ENCODE data around the gene PTP4A2. TPM values are rescaled to one million over a fixed set of nuclear protein-coding genes. Genes with fewer than 3 reads are reported as not detected.

PTP4A2 gene
- 313 and 334 TPM in 2 replicates for total RNA-seq

DNA sequence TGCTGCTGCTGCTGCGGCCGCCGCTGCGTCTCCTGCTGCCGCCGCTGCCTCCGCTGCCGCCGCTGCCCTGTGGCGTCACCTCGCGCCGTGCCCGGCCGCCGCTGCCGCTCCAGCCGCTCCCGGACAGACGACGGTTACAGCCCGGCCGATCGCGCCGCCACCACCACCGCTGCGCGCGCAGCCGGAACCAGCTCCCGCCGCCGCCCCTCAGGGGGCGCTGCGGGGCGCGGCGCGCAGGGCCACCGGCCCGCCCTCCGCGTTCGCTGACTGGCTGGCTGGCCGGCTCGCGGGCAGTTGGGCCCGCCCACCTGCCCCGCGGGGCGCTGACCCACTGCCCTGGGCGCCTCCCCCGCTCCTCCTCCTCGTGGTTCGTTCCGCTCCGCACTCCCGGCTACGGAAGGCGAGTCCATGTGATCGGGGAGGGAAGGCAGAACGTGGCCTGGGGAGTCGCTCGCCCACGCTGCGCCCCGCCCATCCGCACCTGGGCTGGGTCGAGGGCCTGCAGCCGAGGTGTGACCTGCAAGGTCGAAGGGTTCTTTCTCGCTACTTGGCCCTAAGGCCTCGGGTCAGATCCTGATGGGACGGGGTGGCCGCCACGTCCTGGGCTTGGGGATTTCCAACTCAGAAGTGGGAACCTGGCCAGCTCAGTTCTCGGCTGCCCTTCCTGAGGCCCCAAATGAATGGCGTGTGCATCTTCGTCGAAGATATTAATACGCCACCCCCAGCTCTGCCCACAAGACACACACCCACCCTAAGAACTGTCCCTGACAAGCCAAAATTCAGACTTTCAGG is at the start of gene PTP4A2:
PTP4A2 (minus strand) TSS at position 185 of the 792 bp plus-strand sequence. CDS start 19,303 bp downstream, outside the sequence.
- Mint-ChIP-seq H3K36me3 (ENCODE audit: low read depth) (peaks cover 29% of the 10 kb centered on the region), H3K27ac (peak within 1 kb of the TSS; percentile 92), H3K27me3 (ENCODE audit: low read depth) (no peaks in the 10 kb centered on the region), H3K9me3 (no peaks in the 10 kb centered on the region), H3K4me3 (ENCODE audit: low read depth) (peak within 1 kb of the TSS; percentile 95), H3K4me1 (ENCODE audit: low read depth) (peaks cover 53% of the 10 kb centered on the region)
- DNase-seq (ENCODE audit: low spot score): peak; percentile 85
- intact Hi-C loops (cut with micrococcal nuclease): loop anchor here (5.0 kb wide), 2 partner anchors 171 to 314 kb away; partner anchors contain the start of gene LCK

DNA sequence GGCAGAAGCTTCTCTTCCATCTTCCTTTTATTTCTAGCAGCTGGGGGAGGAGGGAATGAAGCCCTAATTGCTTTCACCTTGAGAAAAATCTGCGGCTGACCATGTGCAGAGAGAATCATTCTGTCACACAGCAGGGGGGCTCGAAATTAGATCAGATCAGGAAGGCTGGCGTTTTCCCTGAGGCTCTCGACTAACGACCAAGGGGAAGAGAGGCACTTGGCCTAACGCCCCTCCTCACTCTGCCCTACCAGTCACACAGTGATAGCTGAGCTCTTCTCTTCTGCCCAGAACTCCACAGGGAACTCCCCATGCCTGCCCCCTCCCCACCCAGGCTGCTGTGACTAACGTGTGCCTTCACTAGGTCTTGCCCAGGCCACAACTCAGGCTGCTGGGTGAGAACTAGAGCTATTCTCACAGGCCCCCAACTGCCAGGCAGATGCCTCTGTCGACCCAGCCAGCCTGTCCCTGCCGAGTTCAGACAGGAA is 49.0 kb upstream of the PTP4A2 start:
- H3K36me3 Mint-ChIP-seq (ENCODE audit: low read depth): no peaks in the 10 kb centered on the region
- H3K4me3 Mint-ChIP-seq (ENCODE audit: low read depth): no peak overlapping the region
- H3K27ac Mint-ChIP-seq: no peak overlapping the region
- H3K27me3 Mint-ChIP-seq (ENCODE audit: low read depth): no peaks in the 10 kb centered on the region
- no peaks in the 10 kb centered on the region for H3K9me3 Mint-ChIP-seq
- H3K4me1 Mint-ChIP-seq (ENCODE audit: low read depth): peaks cover 25% of the 10 kb centered on the region
- no peak for DNase-seq (ENCODE audit: low spot score)
- intact Hi-C loops (cut with micrococcal nuclease): no loop called here

DNA sequence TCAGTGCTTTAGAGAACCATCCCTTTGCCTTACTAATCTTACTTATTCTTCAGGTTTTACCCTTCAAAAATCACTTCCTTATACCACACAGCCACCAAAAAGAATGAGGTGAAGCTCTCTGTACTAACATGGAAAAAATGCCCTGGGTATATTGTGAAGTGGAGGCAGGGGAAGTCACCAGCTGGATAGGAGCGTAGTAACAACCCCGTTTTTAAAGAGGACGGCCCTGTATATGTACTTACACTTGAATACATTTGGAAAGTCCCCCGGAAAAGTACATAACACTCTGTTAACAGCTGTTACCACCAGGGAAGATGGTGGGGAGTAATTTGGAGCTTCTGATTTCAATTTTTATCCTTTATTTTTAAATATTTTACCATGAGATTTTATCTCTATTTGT is 47.3 kb upstream of the PTP4A2 start:
- Mint-ChIP-seq H3K9me3 (no peaks in the 10 kb centered on the region), H3K27ac (peak overlapping the region; percentile 87), H3K4me3 (ENCODE audit: low read depth) (peak overlapping the region; percentile 49), H3K27me3 (ENCODE audit: low read depth) (no peaks in the 10 kb centered on the region), H3K4me1 (ENCODE audit: low read depth) (peaks cover 36% of the 10 kb centered on the region), H3K36me3 (ENCODE audit: low read depth) (no peaks in the 10 kb centered on the region)
- no peak for DNase-seq (ENCODE audit: low spot score)
- intact Hi-C loops (cut with micrococcal nuclease): no loop called here

DNA sequence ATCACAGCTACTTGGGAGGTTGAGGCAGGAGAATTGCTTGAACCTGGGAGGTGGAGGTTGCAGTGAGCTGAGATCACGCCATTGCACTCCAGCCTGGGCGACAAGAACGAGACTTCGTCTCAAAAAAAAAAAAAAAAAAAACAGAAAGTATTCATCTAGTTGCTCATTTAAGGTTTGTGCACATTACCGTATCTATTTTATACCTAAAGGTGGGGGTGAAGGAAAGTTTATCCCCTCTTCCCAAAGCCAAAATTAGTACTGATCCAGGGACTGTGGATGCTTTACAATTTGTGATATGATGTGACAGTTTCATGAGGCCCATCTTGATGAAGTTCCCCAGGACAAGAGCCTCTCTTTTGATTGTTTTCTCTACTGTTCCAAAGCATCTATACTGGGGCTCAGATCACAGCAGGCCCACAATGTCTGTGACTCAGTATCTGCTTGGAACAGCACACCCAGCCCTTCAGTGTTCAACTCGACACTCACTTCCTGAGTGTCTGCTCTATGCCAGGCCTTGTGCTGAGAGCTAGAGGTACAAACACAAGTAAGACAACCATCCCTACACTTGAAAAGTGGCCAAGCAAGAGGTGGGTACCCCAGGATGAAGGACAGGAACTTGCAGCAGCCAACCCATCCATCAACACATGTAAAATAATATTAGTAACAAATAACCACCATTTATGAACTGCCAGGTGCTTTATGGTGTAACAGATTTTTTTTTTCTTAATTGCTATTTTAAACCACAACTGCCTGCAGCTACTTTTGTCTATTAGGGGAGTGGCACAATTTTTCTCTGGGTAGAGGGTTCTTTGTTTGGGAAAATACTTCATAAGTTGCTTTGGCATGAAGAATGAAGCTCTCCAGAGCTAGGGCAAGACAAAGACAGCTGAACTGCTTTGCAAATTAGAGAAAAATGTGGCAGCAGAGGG is 46.5 kb upstream of the PTP4A2 start:
- H3K36me3 Mint-ChIP-seq (ENCODE audit: low read depth): no peaks in the 10 kb centered on the region
- H3K27me3 Mint-ChIP-seq (ENCODE audit: low read depth): no peaks in the 10 kb centered on the region
- H3K27ac Mint-ChIP-seq: peak overlapping the region; percentile 87
- DNase-seq (ENCODE audit: low spot score): no peak
- H3K9me3 Mint-ChIP-seq: no peaks in the 10 kb centered on the region
- H3K4me3 Mint-ChIP-seq (ENCODE audit: low read depth): peak overlapping the region; percentile 49
- intact Hi-C loops (cut with micrococcal nuclease): no loop called here
- H3K4me1 Mint-ChIP-seq (ENCODE audit: low read depth): peaks cover 34% of the 10 kb centered on the region

DNA sequence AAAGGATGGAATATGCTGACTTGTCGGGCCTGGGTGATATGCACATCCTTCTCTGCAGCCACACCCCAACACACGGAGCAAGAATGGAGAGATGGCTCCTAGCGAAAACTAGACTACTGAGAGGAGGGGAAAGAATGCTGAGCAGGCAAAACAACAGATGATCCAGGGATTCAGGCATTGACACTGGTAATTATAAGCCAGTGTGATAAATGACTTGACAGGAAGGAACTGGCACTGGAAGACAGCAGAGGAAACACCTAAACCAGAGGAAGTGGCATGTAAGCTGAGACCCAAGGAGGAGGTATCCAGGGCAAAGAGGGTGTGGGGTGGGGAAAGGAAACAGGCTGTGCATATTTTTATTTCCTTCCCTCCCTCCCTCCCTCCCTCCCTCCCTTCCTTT is 43.8 kb upstream of the PTP4A2 start:
- H3K27me3 Mint-ChIP-seq (ENCODE audit: low read depth): no peaks in the 10 kb centered on the region
- H3K4me3 Mint-ChIP-seq (ENCODE audit: low read depth): no peak overlapping the region
- no peaks in the 10 kb centered on the region for H3K36me3 Mint-ChIP-seq (ENCODE audit: low read depth)
- peak overlapping the region; percentile 70 for H3K27ac Mint-ChIP-seq
- peak; percentile 28 for DNase-seq (ENCODE audit: low spot score)
- no peaks in the 10 kb centered on the region for H3K9me3 Mint-ChIP-seq
- H3K4me1 Mint-ChIP-seq (ENCODE audit: low read depth): peaks cover 36% of the 10 kb centered on the region
- intact Hi-C loops (cut with micrococcal nuclease): no loop called here

DNA sequence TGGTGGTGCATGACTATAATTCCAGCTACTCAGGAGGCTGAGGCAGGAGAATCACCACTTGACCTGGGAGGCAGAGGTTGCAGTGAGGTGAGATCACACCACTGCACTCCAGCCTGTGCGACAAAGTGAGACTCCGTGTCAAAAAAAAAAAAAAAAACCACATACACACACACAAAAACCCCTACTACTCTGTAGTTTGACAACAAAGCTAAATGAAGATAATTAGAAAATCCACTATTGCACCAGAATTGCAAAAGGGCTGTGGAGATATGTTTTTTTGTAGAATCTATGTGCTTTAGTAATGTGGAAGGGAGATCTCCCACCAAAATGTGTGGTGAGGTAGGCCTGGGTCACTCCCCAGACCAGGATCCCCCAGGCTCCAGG is 43.3 kb upstream of the PTP4A2 start:
- DNase-seq (ENCODE audit: low spot score): no peak
- no peaks in the 10 kb centered on the region for H3K9me3 Mint-ChIP-seq
- peak overlapping the region; percentile 70 for H3K27ac Mint-ChIP-seq
- H3K27me3 Mint-ChIP-seq (ENCODE audit: low read depth): no peaks in the 10 kb centered on the region
- intact Hi-C loops (cut with micrococcal nuclease): no loop called here
- H3K4me3 Mint-ChIP-seq (ENCODE audit: low read depth): no peak overlapping the region
- H3K4me1 Mint-ChIP-seq (ENCODE audit: low read depth): peaks cover 36% of the 10 kb centered on the region
- H3K36me3 Mint-ChIP-seq (ENCODE audit: low read depth): no peaks in the 10 kb centered on the region

DNA sequence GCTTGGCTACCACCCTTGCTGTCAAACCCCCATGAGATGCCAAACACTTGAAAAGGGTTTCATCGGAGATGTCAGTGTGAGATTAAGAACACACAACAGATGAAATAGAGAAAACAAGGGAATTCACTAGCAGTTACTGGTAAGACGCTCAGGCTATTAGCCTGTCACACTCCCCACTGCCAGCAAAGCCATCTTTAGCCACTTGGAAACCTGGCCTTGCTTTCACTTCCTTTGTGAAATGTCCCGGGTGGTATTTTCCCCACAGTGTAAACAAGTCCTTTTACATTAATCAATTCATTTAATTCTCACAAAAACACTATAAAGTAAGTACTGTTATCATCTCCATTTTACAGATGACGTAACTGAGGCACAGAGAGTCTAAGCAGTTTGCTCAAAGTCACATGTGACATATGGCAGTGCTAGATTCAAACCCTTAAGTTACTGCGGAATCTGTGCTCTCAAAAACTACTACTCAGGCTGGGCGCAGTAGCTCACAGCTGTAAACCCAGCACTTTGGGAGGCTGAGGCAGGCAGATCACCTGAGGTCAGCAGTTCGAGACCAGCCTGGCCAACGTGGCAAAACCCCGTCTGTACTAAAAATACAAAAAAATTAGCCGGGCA is 42.8 kb upstream of the PTP4A2 start:
- Mint-ChIP-seq H3K4me3 (ENCODE audit: low read depth) (no peak overlapping the region), H3K36me3 (ENCODE audit: low read depth) (no peaks in the 10 kb centered on the region), H3K27ac (no peak overlapping the region), H3K9me3 (no peaks in the 10 kb centered on the region), H3K27me3 (ENCODE audit: low read depth) (no peaks in the 10 kb centered on the region), H3K4me1 (ENCODE audit: low read depth) (peaks cover 36% of the 10 kb centered on the region)
- no peak for DNase-seq (ENCODE audit: low spot score)
- intact Hi-C loops (cut with micrococcal nuclease): no loop called here

DNA sequence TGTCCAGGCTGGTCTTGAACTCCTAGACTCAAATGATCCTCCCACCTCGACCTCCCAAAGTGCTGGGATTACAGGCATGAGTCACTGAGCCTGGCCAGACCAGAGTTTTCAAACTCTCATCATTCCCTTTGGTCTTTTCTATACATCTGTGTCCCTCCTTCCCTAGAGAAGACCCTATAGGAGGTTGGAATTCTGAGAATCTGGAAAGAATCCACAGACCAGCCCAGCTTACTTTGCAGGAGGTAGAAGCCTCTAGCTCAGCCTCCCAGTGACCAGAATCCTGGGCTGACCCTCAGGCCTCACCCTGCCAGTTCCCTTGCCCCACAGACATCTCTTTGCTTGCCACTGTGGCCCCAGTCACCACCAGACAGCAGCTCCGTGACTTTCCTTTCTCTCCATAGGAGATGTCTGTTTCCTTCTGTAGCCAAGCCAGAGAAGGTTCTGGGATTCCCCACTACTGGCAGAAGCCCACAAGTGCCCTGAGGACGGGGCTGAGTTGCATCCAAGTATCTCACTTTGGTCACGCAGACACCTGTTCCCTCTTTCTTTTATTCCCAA is 40.8 kb upstream of the PTP4A2 start:
- no peaks in the 10 kb centered on the region for H3K27me3 Mint-ChIP-seq (ENCODE audit: low read depth)
- peaks cover 24% of the 10 kb centered on the region for H3K4me1 Mint-ChIP-seq (ENCODE audit: low read depth)
- H3K27ac Mint-ChIP-seq: no peak overlapping the region
- H3K4me3 Mint-ChIP-seq (ENCODE audit: low read depth): no peak overlapping the region
- no peaks in the 10 kb centered on the region for H3K9me3 Mint-ChIP-seq
- no peak for DNase-seq (ENCODE audit: low spot score)
- intact Hi-C loops (cut with micrococcal nuclease): no loop called here
- H3K36me3 Mint-ChIP-seq (ENCODE audit: low read depth): no peaks in the 10 kb centered on the region

DNA sequence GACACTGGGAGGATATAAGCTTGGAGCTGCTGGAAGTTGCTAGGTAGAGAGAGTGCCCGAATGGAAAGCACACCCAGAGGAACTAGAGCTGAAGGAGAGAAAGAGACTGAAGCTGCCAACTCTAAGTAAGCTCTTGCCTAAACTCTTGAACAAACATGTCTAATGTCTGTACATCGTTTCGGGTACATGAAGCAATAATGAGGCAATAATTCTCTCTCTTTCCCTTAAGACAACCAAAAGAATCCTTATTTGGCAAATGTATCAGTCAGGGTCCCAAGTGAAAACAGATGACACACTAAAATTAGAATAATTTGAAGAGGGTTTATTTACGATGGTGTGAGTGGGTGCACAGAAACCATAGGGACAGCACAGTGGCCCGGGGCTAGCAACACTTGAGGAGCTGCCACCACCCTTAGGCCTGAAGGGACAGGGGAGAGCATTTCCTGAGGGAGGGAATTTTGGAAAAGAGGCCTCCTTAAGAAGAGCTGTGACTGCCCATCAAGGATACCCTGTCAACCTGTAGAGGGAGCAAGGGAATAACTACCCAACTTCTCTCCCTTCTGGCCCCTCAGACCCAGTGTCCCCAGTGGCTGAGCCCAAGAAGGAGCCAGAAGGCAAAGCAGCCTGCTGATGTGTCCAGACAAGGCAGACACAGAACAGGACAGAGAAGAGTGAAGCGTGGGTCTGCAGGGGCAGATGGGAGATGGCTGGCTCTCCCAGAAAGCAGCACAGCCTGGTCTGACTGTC is 39.4 kb upstream of the PTP4A2 start:
- intact Hi-C loops (cut with micrococcal nuclease): no loop called here
- Mint-ChIP-seq H3K36me3 (ENCODE audit: low read depth) (no peaks in the 10 kb centered on the region), H3K27ac (no peak overlapping the region), H3K4me3 (ENCODE audit: low read depth) (no peak overlapping the region), H3K27me3 (ENCODE audit: low read depth) (no peaks in the 10 kb centered on the region), H3K4me1 (ENCODE audit: low read depth) (peaks cover 17% of the 10 kb centered on the region), H3K9me3 (no peaks in the 10 kb centered on the region)
- DNase-seq (ENCODE audit: low spot score): no peak

DNA sequence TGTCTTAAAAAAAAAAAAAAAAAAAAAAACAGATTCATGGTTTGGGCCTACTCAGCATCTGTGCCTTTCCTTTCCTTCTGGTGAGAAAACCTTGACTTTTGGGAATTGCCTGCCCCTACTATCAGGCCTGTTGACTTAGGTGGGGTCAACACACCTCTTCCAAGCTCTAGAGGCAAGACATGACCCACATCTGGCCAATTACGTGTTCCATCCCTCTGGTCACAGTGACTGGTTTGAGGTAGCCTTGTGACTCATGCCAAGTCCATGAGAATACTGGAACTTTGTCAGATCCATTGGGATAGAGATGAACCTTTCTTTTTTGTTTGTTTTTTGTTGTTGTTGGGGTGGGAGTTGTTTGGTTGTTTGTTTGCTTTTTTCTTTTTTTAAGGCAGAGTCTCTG is 38.2 kb upstream of the PTP4A2 start:
- Mint-ChIP-seq H3K27ac (no peak overlapping the region), H3K36me3 (ENCODE audit: low read depth) (no peaks in the 10 kb centered on the region), H3K27me3 (ENCODE audit: low read depth) (peaks cover 2% of the 10 kb centered on the region), H3K4me1 (ENCODE audit: low read depth) (peaks cover 7% of the 10 kb centered on the region), H3K4me3 (ENCODE audit: low read depth) (no peak overlapping the region), H3K9me3 (no peaks in the 10 kb centered on the region)
- intact Hi-C loops (cut with micrococcal nuclease): no loop called here
- no peak for DNase-seq (ENCODE audit: low spot score)

DNA sequence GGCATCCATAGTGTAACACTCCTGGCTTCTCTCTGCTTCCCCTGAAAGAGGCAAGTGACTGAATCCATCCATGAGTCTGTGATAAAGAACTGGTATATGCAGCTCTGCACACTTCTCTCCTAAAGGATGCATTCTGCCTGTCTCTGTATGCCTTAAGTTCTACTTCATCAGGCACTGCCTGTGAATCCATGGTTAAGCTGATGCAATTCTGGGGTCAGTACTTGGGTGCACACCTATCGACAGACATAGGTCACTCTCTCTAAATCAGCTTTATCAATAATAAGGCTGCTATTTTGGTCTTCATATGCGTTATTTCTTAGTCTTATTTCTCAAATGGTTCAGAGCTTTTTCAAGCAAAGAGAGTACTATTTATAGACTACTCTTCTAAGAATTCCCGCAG is 32.7 kb upstream of the PTP4A2 start:
- no peak overlapping the region for H3K27ac Mint-ChIP-seq
- no peaks in the 10 kb centered on the region for H3K9me3 Mint-ChIP-seq
- DNase-seq (ENCODE audit: low spot score): no peak
- no peak overlapping the region for H3K4me3 Mint-ChIP-seq (ENCODE audit: low read depth)
- H3K27me3 Mint-ChIP-seq (ENCODE audit: low read depth): peaks cover 3% of the 10 kb centered on the region
- H3K4me1 Mint-ChIP-seq (ENCODE audit: low read depth): peaks cover 8% of the 10 kb centered on the region
- no peaks in the 10 kb centered on the region for H3K36me3 Mint-ChIP-seq (ENCODE audit: low read depth)
- intact Hi-C loops (cut with micrococcal nuclease): no loop called here

DNA sequence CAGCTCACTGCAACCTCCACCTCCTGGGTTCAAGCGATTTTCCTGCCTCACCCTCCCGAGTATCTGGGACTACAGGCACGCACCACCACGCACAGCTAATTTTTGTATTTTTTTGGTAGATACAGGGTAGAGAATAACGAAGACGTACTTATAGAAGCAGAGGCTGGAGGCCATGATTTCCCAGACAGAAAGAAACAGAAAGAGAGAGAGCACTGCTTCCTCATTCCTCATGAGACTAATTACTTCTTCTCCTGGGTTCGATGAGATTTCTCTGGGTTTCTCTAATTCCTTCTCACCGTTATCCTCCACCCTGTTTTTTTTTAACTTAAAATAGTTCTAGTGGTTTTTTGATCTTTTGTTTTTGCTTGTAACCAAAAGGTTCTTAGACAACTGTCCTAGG is 23.4 kb upstream of the PTP4A2 start:
- intact Hi-C loops (cut with micrococcal nuclease): loop anchor here (5.0 kb wide), 1 partner anchor 299 kb away; no protein-coding TSS in a partner anchor
- Mint-ChIP-seq H3K4me3 (ENCODE audit: low read depth) (no peak overlapping the region), H3K4me1 (ENCODE audit: low read depth) (peaks cover 58% of the 10 kb centered on the region), H3K27ac (peak overlapping the region; percentile 57), H3K27me3 (ENCODE audit: low read depth) (no peaks in the 10 kb centered on the region), H3K36me3 (ENCODE audit: low read depth) (no peaks in the 10 kb centered on the region), H3K9me3 (no peaks in the 10 kb centered on the region)
- no peak for DNase-seq (ENCODE audit: low spot score)
